GM23248 (cell line): ENCODE results near the gene RBM41.

Source experiments
- EZH2 ChIP-seq: fragments of 200-600 bp; sonication (generic); IDR thresholded peaks from 2 replicates; pipeline ENCODE4 v1.6.1; 2018; ENCODE audit warnings: antibody characterized with exemption, mild to moderate bottlenecking; ENCODE audit not compliant: insufficient read depth, poor library complexity, severe bottlenecking
- EZH2phosphoT487 ChIP-seq: fragments of 200-600 bp; sonication (generic); IDR thresholded peaks from 2 replicates; pipeline ENCODE4 v1.6.1; 2018; ENCODE audit warnings: antibody characterized with exemption, moderate library complexity, mild to moderate bottlenecking, low read depth; ENCODE audit not compliant: insufficient read depth

- TF ChIP-seq EZH2 (no peak), EZH2phosphoT487 (no peak)
These were observed 49.6 kb upstream of the RBM41 start for GRCh38 chrX:107168257-107168656.
